IPS-NIHi11 (cell line): ENCODE data around the gene ATAD5.
A peak's percentile ranks its signal among the peaks of the same experiment; 100 is the strongest.
"Not testable (repeated sequence)": the region's sequence is repeated elsewhere in the genome, so short reads cannot be mapped to it uniquely, and the experiment has no call there.

Source experiments
- DNase-seq: peaks from one replicate; pipeline ENCODE4 v3.0.0; 2012; ENCODE audit warnings: mixed read lengths, low spot score

ATAD5 gene

GRCh38 chr17:30831663-30832437 lies at the start of gene ATAD5:
ATAD5 (plus strand) TSS chr17:30831966; CDS start chr17:30832348, 382 bp downstream.
- DNase-seq: peak; percentile 88

- no peak for DNase-seq
Observed at GRCh38 chr17:30782206-30782605, 49.6 kb upstream of the ATAD5 start.

- no peak for DNase-seq
Observed at GRCh38 chr17:30788918-30789317, 42.8 kb upstream of the ATAD5 start.

- DNase-seq: no peak
Observed at GRCh38 chr17:30790279-30790678, 41.5 kb upstream of the ATAD5 start.

- no peak for DNase-seq
Observed at GRCh38 chr17:30793282-30793977, 38.3 kb upstream of the ATAD5 start.

GRCh38 chr17:30794372-30794771 lies 37.4 kb upstream of the ATAD5 start:
- no peak for DNase-seq

GRCh38 chr17:30796016-30796415 lies 35.8 kb upstream of the ATAD5 start:
- DNase-seq: no peak

- no peak for DNase-seq
Observed at GRCh38 chr17:30801671-30802070, 30.1 kb upstream of the ATAD5 start.

GRCh38 chr17:30805944-30806456 lies 25.8 kb upstream of the ATAD5 start:
- DNase-seq: no peak

GRCh38 chr17:30807896-30808295 lies 23.9 kb upstream of the ATAD5 start:
- no peak for DNase-seq

- no peak for DNase-seq
Observed at GRCh38 chr17:30808785-30809286, 22.9 kb upstream of the ATAD5 start.

- no peak for DNase-seq
Observed at GRCh38 chr17:30809867-30810266, 21.9 kb upstream of the ATAD5 start.

GRCh38 chr17:30812218-30813177 lies 19.3 kb upstream of the ATAD5 start:
- no peak for DNase-seq

GRCh38 chr17:30814236-30814635 lies 17.5 kb upstream of the ATAD5 start:
- DNase-seq: not testable (repeated sequence)

- not testable (repeated sequence) for DNase-seq
Observed at GRCh38 chr17:30814860-30815259, 16.9 kb upstream of the ATAD5 start.

- DNase-seq: no peak
Observed at GRCh38 chr17:30816165-30816564, 15.6 kb upstream of the ATAD5 start.

- DNase-seq: no peak
Observed at GRCh38 chr17:30819971-30820705, 11.6 kb upstream of the ATAD5 start.

- no peak for DNase-seq
Observed at GRCh38 chr17:30821871-30822723, 9.7 kb upstream of the ATAD5 start.

GRCh38 chr17:30822919-30823318 lies 8.8 kb upstream of the ATAD5 start:
- not testable (repeated sequence) for DNase-seq

- DNase-seq: no peak
Observed at GRCh38 chr17:30823421-30823820, 8.3 kb upstream of the ATAD5 start.
